ENCODE data around the gene DNAJC5.

The DNAJC5 gene

GRCh38 chr20:63934271-63935068, 39.5 kb downstream of the DNAJC5 start:
- TF ChIP-seq GATA2 (IDR thresholded peaks at IDR 0.05; ENCODE audit: low read depth, low read length): no peak
- no peak for TF ChIP-seq GATA3 (IDR thresholded peaks at IDR 0.05; ENCODE audit: low read depth, low read length)

GRCh38 chr20:63935447-63935846, 40.5 kb downstream of the DNAJC5 start:
- no peak for TF ChIP-seq GATA2 (IDR thresholded peaks at IDR 0.05; ENCODE audit: low read depth, low read length)
- TF ChIP-seq GATA3 (IDR thresholded peaks at IDR 0.05; ENCODE audit: low read depth, low read length): no peak

DNA sequence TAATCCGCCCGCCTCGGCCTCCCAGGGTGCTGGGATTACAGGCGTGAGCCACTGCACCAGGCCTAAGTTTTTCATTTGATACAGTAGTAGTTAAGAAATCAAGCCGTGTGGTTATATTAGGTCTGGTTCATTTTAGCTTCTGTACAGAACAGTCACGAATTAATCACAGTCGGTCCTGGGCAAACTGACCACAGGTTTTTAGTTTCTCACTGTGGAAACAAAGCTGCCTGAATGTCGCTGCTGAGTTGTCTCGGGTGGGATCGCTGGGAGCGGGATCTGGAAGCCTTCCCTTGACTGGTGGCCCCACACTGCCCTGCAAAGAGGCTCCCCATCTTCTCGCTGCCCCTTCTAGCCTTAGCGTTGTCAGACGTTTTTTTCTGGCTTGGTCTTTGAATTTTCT, 42.7 kb downstream of the DNAJC5 start:
- TF ChIP-seq GATA3 (IDR thresholded peaks at IDR 0.05; ENCODE audit: low read depth, low read length) (no peak), GATA2 (IDR thresholded peaks at IDR 0.05; ENCODE audit: low read depth, low read length) (no peak)

GRCh38 chr20:63939061-63939935, 44.4 kb downstream of the DNAJC5 start:
- TF ChIP-seq GATA2 (IDR thresholded peaks at IDR 0.05; ENCODE audit: low read depth, low read length): no peak
- no peak for TF ChIP-seq GATA3 (IDR thresholded peaks at IDR 0.05; ENCODE audit: low read depth, low read length)

DNA sequence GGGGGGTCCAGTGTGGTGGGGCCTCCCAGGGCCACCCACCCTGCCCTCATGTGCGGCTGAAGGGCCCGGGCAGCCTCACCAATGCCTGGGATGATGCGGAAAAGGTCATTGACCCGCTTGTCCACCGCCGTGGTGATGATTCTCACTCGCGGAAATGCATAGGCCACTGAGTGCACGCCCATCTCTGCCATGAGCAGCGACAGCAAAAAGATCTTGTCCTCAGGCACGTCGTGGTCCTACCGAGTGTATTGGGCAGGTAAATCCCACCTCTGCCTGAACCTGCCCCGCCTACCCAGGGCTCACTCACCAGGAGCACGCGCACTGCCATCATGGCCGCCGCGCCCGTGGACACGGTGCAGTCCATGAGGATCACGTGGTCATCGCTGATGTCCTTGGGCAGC, 45.1 kb downstream of the DNAJC5 start:
- TF ChIP-seq GATA2 (IDR thresholded peaks at IDR 0.05; ENCODE audit: low read depth, low read length) (no peak), GATA3 (IDR thresholded peaks at IDR 0.05; ENCODE audit: low read depth, low read length) (no peak)

DNA sequence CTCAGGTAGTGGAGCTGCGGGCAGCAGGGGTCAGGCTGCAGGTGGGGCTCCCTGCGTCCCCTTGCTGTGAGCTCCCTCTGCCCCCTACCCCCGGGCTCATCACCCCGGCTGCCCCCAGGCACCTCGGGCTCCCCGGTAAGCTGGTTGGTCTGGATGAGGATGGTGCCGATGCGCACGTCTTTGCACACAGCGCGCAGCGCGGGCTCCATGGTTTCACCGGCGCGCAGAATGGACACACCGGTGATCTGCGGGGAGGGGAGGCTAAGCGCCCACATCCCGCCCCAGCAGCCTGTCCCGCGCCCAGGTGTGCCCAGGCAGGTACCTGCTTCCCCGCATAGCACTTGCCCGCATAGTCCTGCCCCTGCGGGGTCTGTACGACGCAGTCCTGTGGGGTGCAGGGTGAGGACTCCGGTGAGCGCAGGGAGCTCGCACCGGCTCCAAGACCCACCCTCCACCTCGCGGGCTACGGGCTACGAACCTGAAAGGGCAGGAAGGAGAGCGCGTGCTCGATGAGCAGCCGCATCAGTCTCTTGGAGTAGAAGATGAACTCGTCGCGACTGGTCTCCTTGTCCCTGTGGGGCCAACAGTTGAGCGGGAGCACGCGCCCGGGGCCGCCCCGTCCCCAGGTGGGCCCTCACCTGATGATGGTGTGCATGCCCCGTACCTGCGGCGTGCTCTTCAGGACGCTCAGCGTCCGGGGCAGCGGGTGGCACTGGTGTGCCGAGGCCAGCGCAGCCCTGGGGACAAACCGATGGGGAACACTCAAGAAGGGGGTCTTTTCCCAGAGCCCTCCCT, 45.7 kb downstream of the DNAJC5 start:
- TF ChIP-seq GATA3 (IDR thresholded peaks at IDR 0.05; ENCODE audit: low read depth, low read length) (no peak), GATA2 (IDR thresholded peaks at IDR 0.05; ENCODE audit: low read depth, low read length) (no peak)

DNA sequence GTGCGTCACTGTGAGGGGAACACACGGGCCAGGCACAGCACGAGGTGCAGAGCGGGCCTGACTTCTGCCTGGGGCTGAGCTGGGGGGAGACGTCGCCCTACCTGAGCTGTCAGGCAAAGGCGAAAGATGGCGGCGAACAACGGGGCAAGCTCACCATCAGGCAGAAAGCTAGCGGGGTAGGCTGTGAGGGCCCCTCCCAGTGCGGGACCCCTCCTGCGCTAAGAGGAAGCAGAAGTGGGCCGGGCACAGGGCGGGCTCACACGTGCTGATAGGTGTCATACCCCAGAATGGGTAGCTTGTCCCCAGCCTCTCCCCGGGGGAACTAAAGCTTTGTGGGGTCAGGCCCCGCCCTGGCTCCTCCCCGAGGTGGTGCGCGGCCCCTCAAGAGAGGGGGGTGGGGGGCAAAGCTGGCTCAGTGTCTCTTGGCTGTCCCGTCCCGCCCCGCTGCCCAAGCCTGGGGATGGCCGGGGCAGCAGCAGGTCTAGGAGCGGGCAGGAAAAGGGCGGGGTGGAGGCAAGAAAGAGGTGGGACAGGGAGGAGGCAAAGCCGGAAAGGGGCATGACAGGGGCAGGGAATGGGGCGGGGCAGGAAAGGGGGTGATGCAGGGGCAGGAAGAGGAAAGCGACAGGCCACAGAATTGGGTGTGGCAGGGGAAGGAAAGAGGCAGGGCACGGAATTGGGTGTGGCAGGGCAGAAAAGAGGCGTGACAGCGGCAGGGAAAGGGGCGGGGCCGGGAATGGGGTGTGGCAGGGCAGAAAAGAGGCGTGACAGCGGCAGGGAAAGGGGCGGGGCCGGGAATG, 46.6 kb downstream of the DNAJC5 start:
- TF ChIP-seq GATA2 (IDR thresholded peaks at IDR 0.05; ENCODE audit: low read depth, low read length): no peak
- TF ChIP-seq GATA3 (IDR thresholded peaks at IDR 0.05; ENCODE audit: low read depth, low read length): no peak

DNA sequence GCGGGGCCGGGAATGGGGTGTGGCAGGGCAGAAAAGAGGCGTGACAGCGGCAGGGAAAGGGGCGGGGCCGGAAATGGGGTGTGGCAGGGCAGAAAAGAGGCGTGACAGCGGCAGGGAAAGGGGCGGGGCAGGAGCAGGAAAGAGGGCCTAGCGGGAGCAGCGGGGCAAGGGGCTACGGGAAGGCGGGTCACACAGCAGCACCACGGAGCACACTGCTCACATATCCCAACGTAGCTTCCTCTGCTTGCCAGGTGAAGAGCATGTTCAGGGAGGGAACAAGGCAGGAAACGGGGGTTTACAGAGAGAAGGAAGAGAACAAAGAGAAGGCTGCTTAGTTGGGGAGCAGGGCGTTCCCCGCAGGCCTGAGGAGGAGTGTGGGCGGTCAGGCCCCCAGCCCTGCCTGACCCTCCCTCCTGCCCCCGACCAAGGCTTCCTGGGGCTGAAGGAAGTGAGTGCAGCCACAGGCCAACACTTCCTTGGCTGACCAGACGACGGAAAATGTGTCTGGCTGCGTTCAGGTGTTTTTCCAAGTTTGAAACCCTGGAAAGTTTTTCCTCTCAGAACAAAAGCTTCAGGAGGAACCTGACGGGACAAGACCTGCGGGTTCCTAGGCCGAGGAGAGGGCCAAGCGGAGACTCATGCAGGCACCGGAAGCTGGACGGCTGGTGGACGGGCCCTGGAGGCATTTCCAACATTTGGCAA, 47.5 kb downstream of the DNAJC5 start:
- TF ChIP-seq GATA2 (IDR thresholded peaks at IDR 0.05; ENCODE audit: low read depth, low read length) (no peak), GATA3 (IDR thresholded peaks at IDR 0.05; ENCODE audit: low read depth, low read length) (no peak)

DNA sequence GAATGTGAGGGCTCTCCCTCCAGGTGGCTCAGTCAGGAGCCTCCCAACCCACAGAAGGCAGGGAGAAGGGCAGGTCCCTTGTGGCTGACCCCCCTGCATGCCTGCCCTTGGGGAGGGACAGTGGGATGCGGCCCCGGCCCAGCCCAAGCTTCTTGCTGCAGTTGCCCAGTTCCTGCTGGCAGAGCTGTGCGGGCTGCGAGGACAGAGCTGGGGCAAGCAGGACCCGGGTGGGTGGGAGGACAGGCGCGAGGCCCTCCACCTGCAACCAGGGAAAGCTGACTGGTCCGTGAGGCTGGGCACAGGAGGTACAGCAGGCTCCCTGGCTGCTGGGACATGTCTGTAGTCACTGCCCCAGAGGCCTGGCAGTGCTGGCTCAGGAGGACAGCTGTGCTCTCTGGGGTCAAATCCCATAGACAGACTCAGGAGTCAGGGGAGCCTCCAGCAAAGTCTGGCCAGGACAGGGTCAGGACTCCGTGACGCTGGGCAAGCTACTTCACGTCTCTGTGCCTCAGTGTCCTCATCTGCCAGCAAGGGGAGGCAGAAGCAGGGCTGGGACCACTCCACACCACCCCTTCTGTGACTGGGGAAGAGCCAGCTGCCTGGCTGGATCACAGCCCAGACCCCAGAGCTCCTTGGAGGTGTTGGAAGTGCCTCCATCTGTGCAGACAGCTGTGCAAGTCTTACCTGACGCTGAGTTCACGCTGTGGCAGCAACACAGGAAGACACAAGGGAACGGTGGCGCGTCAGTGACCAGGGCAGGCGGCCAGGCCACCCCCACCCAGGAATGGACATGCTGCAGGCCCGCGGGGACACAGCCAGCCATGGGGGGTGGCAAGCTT, 48.3 kb downstream of the DNAJC5 start:
- TF ChIP-seq GATA2 (IDR thresholded peaks at IDR 0.05; ENCODE audit: low read depth, low read length) (no peak), GATA3 (IDR thresholded peaks at IDR 0.05; ENCODE audit: low read depth, low read length) (no peak)

DNA sequence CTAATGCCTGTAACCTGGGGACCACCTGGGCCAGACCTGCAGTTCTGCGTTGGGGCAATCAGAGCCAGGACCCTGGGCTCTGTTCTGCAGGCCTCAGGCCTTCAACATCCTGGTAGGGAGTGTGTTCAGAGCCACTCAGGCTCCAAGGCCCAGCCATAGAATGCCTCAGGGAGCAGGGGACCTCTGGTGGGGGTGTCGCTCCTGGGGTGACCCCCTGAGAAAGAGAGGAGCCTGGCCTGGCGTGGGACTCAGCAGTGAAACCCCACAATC, 48.8 kb downstream of the DNAJC5 start:
- no peak for TF ChIP-seq GATA2 (IDR thresholded peaks at IDR 0.05; ENCODE audit: low read depth, low read length)
- TF ChIP-seq GATA3 (IDR thresholded peaks at IDR 0.05; ENCODE audit: low read depth, low read length): no peak

GRCh38 chr20:63944078-63944941, 49.4 kb downstream of the DNAJC5 start:
- TF ChIP-seq GATA2 (IDR thresholded peaks at IDR 0.05; ENCODE audit: low read depth, low read length) (no peak), GATA3 (IDR thresholded peaks at IDR 0.05; ENCODE audit: low read depth, low read length) (no peak)
